ENCODE data around the gene ZNF366. TPM values are rescaled to one million over a fixed set of nuclear protein-coding genes. Genes with fewer than 3 reads are reported as not detected.

Gene ZNF366
- total RNA-seq, 1 donor from 2014 or later, result not detected

DNA sequence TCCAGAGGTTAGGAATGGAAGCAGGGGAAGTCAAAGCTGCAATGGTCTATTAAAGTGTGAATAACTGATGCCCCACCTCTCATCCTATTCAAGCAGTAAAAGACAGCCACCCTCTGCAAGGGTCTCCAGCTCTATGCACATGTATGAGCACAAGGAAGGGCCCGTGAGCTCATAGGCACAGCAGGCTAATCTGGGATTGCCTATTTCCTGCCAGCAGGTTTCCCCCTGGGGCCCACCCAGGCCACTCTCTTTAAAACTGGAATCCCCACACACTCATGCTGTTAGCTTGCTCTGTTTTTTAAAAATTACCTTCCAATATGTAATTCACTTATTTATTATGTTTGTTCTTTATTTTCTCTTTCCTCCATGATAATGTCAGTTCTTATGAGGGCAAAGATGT is 48.7 kb upstream of the ZNF366 start:
- Mint-ChIP-seq H3K27me3 (ENCODE audit: low read depth, unreplicated experiment) (no peaks in the 10 kb centered on the region), H3K27ac (ENCODE audit: unreplicated experiment) (peak overlapping the region; percentile 86), H3K4me1 (ENCODE audit: low read depth, unreplicated experiment) (peaks cover 21% of the 10 kb centered on the region), H3K9me3 (ENCODE audit: unreplicated experiment) (no peaks in the 10 kb centered on the region), H3K4me3 (ENCODE audit: unreplicated experiment) (no peak overlapping the region), H3K36me3 (ENCODE audit: low read depth, unreplicated experiment) (no peaks in the 10 kb centered on the region)
- FAIRE-seq (no peak), DNase-seq (ENCODE audit: low read depth) (no peak)
- H3K79me2 ChIP-seq (ENCODE audit: insufficient read depth, low read length), result no peaks in the 10 kb centered on the region
- no peaks in the 10 kb centered on the region for H3K36me3 ChIP-seq (ENCODE audit: insufficient read depth, low read length)
- H3K27me3 ChIP-seq (ENCODE audit: insufficient read depth, low read length), result no peaks in the 10 kb centered on the region
- no peak for TF ChIP-seq EZH2 (IDR thresholded peaks at IDR 0.05; ENCODE audit: insufficient read depth, low read length)
- TF ChIP-seq, protein P1, sequence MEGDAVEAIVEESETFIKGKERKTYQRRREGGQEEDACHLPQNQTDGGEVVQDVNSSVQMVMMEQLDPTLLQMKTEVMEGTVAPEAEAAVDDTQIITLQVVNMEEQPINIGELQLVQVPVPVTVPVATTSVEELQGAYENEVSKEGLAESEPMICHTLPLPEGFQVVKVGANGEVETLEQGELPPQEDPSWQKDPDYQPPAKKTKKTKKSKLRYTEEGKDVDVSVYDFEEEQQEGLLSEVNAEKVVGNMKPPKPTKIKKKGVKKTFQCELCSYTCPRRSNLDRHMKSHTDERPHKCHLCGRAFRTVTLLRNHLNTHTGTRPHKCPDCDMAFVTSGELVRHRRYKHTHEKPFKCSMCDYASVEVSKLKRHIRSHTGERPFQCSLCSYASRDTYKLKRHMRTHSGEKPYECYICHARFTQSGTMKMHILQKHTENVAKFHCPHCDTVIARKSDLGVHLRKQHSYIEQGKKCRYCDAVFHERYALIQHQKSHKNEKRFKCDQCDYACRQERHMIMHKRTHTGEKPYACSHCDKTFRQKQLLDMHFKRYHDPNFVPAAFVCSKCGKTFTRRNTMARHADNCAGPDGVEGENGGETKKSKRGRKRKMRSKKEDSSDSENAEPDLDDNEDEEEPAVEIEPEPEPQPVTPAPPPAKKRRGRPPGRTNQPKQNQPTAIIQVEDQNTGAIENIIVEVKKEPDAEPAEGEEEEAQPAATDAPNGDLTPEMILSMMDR (IDR thresholded peaks at IDR 0.05; ENCODE audit: insufficient read depth, low read depth, low read length), result no peak
- no peaks in the 10 kb centered on the region for H3K9me3 ChIP-seq (ENCODE audit: insufficient read depth, low read depth, low read length)
- peaks cover 23% of the 10 kb centered on the region for H3K4me1 ChIP-seq (ENCODE audit: insufficient read depth, low read length)
- H3K27ac ChIP-seq (ENCODE audit: low read depth, low read length), result no peak overlapping the region
- no peaks in the 10 kb centered on the region for H4K20me1 ChIP-seq (ENCODE audit: insufficient read depth, low read length)
- peak overlapping the region; percentile 85 for H3K4me2 ChIP-seq (ENCODE audit: low read length)
- H3K4me3 ChIP-seq (ENCODE audit: insufficient read depth, low read depth, low read length), result no peak overlapping the region
- H3K9ac ChIP-seq (ENCODE audit: low read length), result peak overlapping the region; percentile 79
- H2AFZ ChIP-seq (ENCODE audit: low read depth, low read length), result peak overlapping the region; percentile 95

DNA sequence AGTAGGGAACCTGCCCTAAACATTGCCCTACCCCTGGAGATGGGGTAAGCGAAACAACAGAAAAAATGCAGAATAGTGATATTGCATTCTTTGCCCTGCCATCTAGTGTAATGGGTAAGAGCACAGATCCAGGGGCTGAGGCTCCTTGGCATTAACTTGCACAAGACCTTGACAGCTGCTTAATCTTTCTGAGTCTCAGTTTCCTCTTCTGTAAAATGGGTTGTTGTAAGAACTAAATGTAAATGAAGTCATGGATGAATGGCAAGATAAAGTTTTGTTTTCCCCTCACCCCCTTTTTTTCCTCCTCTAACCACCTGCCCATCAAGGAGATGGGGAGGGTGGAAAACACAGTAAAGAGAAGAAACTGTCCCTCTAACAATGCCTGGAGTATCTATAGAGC is 47.7 kb upstream of the ZNF366 start:
- H3K9me3 Mint-ChIP-seq (ENCODE audit: unreplicated experiment), result no peaks in the 10 kb centered on the region
- H3K27me3 ChIP-seq (ENCODE audit: insufficient read depth, low read length), result no peaks in the 10 kb centered on the region
- H3K9ac ChIP-seq (ENCODE audit: low read length), result no peak overlapping the region
- H3K36me3 Mint-ChIP-seq (ENCODE audit: low read depth, unreplicated experiment), result no peaks in the 10 kb centered on the region
- H3K36me3 ChIP-seq (ENCODE audit: insufficient read depth, low read length), result no peaks in the 10 kb centered on the region
- no peak overlapping the region for H3K27ac ChIP-seq (ENCODE audit: low read depth, low read length)
- no peak overlapping the region for H3K4me3 Mint-ChIP-seq (ENCODE audit: unreplicated experiment)
- no peak for FAIRE-seq
- no peaks in the 10 kb centered on the region for H3K79me2 ChIP-seq (ENCODE audit: insufficient read depth, low read length)
- no peaks in the 10 kb centered on the region for H4K20me1 ChIP-seq (ENCODE audit: insufficient read depth, low read length)
- H3K27ac Mint-ChIP-seq (ENCODE audit: unreplicated experiment), result no peak overlapping the region
- peaks cover 26% of the 10 kb centered on the region for H3K4me1 Mint-ChIP-seq (ENCODE audit: low read depth, unreplicated experiment)
- H3K27me3 Mint-ChIP-seq (ENCODE audit: low read depth, unreplicated experiment), result no peaks in the 10 kb centered on the region
- no peak overlapping the region for H2AFZ ChIP-seq (ENCODE audit: low read depth, low read length)
- no peak overlapping the region for H3K4me2 ChIP-seq (ENCODE audit: low read length)
- H3K4me1 ChIP-seq (ENCODE audit: insufficient read depth, low read length), result peaks cover 23% of the 10 kb centered on the region
- TF ChIP-seq, protein P1 (IDR thresholded peaks at IDR 0.05; ENCODE audit: insufficient read depth, low read depth, low read length), result no peak
- no peak for TF ChIP-seq EZH2 (IDR thresholded peaks at IDR 0.05; ENCODE audit: insufficient read depth, low read length)
- no peaks in the 10 kb centered on the region for H3K9me3 ChIP-seq (ENCODE audit: insufficient read depth, low read depth, low read length)
- H3K4me3 ChIP-seq (ENCODE audit: insufficient read depth, low read depth, low read length), result no peak overlapping the region
- no peak for DNase-seq (ENCODE audit: low read depth)

DNA sequence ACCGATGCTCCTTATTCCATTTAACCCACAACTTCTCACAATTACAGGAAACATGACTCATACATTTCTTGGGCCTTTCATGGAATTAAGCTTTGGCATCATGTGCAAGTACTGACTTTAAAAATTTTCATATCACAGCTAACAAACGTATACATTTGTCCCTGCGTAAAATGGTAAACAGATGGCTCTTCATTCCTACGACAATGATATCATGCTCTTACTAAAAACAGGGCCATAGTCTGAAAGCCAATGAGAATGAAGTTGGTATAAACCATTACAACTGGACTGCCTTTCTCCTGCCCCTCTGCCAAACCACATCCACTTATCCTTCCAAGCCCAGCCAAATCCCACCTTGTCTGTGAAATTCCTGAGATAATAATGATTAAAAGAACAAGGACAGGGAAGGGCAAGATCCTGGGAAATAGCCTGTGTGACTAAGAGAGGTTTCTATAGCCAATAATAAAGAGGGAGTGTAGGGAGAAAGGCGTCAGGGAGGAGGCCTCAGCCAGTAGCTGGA is 44.9 kb upstream of the ZNF366 start:
- no peaks in the 10 kb centered on the region for H4K20me1 ChIP-seq (ENCODE audit: insufficient read depth, low read length)
- no peak overlapping the region for H2AFZ ChIP-seq (ENCODE audit: low read depth, low read length)
- H3K4me3 Mint-ChIP-seq (ENCODE audit: unreplicated experiment), result no peak overlapping the region
- H3K9ac ChIP-seq (ENCODE audit: low read length), result peak overlapping the region; percentile 29
- no peak overlapping the region for H3K4me3 ChIP-seq (ENCODE audit: insufficient read depth, low read depth, low read length)
- H3K9me3 ChIP-seq (ENCODE audit: insufficient read depth, low read depth, low read length), result no peaks in the 10 kb centered on the region
- H3K4me2 ChIP-seq (ENCODE audit: low read length), result peak overlapping the region; percentile 30
- peaks cover 26% of the 10 kb centered on the region for H3K4me1 Mint-ChIP-seq (ENCODE audit: low read depth, unreplicated experiment)
- H3K36me3 ChIP-seq (ENCODE audit: insufficient read depth, low read length), result no peaks in the 10 kb centered on the region
- peak overlapping the region; percentile 69 for H3K27ac ChIP-seq (ENCODE audit: low read depth, low read length)
- DNase-seq (ENCODE audit: low read depth), result peak; percentile 99
- H3K27ac Mint-ChIP-seq (ENCODE audit: unreplicated experiment), result peak overlapping the region; percentile 68
- no peaks in the 10 kb centered on the region for H3K79me2 ChIP-seq (ENCODE audit: insufficient read depth, low read length)
- peaks cover 21% of the 10 kb centered on the region for H3K4me1 ChIP-seq (ENCODE audit: insufficient read depth, low read length)
- H3K27me3 ChIP-seq (ENCODE audit: insufficient read depth, low read length), result no peaks in the 10 kb centered on the region
- TF ChIP-seq, protein P1 (IDR thresholded peaks at IDR 0.05; ENCODE audit: insufficient read depth, low read depth, low read length), result no peak
- TF ChIP-seq EZH2 (IDR thresholded peaks at IDR 0.05; ENCODE audit: insufficient read depth, low read length), result no peak
- peak; percentile 96 for FAIRE-seq
- H3K36me3 Mint-ChIP-seq (ENCODE audit: low read depth, unreplicated experiment), result no peaks in the 10 kb centered on the region
- no peaks in the 10 kb centered on the region for H3K27me3 Mint-ChIP-seq (ENCODE audit: low read depth, unreplicated experiment)
- peaks cover 4% of the 10 kb centered on the region for H3K9me3 Mint-ChIP-seq (ENCODE audit: unreplicated experiment)

Data from astrocyte (in vitro differentiated cells and primary cell).